ENCODE measurements around the gene JPH2.

The JPH2 gene

DNA sequence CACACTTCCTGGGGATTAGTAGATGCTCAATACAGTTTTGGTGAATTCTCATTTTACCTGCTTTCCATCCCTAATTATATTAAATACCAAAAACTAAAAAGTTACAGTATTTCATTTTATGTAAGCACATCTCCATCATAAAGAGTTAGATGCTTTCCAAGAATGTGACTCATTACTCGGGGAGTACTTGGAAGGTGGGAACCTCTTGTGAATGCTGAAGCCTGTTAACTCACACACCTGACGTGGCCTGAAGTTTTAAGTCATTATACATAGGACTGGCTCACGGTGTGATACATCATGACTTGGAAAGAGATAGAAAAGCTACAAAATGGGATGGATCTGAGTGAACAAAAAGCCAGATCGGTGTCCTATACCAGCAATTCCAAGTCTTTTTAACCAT is 25.8 kb upstream of the JPH2 start:
- no peak for TF ChIP-seq CTCF (IDR thresholded peaks at IDR 0.05; ENCODE audit: borderline replicate concordance, control extremely low read depth, extremely low read depth, insufficient read depth, missing control alignments)
- no peak for DNase-seq (ENCODE audit: low spot score)
- in situ Hi-C loops (cut with MboI; ENCODE audit: low sequenced_read_pairs, unreplicated experiment) = loop anchor here (10.0 kb wide), 1 partner anchor 402 kb away; no protein-coding TSS in a partner anchor

GRCh38 chr20:44211177-44212039 is 24.4 kb upstream of the JPH2 start:
- TF ChIP-seq CTCF (IDR thresholded peaks at IDR 0.05; ENCODE audit: borderline replicate concordance, control extremely low read depth, extremely low read depth, insufficient read depth, missing control alignments) = no peak
- DNase-seq (ENCODE audit: low spot score) = no peak
- in situ Hi-C loops (cut with MboI; ENCODE audit: low sequenced_read_pairs, unreplicated experiment) = loop anchor here (10.0 kb wide), 1 partner anchor 403 kb away; no protein-coding TSS in a partner anchor

- TF ChIP-seq CTCF (IDR thresholded peaks at IDR 0.05; ENCODE audit: borderline replicate concordance, control extremely low read depth, extremely low read depth, insufficient read depth, missing control alignments) = no peak
- in situ Hi-C loops (cut with MboI; ENCODE audit: low sequenced_read_pairs, unreplicated experiment) = loop anchor here (10.0 kb wide), 1 partner anchor 404 kb away; no protein-coding TSS in a partner anchor
- peak; percentile 99 for DNase-seq (ENCODE audit: low spot score)
Observed at GRCh38 chr20:44210406-44211176, 23.6 kb upstream of the JPH2 start, which contains the start of gene OSER1. OSER1 (minus strand) TSS chr20:44210771; CDS start chr20:44206957, 3,814 bp downstream.

GRCh38 chr20:44209686-44210405 is 22.9 kb upstream of the JPH2 start:
- no peak for TF ChIP-seq CTCF (IDR thresholded peaks at IDR 0.05; ENCODE audit: borderline replicate concordance, control extremely low read depth, extremely low read depth, insufficient read depth, missing control alignments)
- in situ Hi-C loops (cut with MboI; ENCODE audit: low sequenced_read_pairs, unreplicated experiment) = loop anchor here (10.0 kb wide), 1 partner anchor 405 kb away; no protein-coding TSS in a partner anchor
- no peak for DNase-seq (ENCODE audit: low spot score)

GRCh38 chr20:44208770-44209169 is 21.8 kb upstream of the JPH2 start:
- no peak for DNase-seq (ENCODE audit: low spot score)
- in situ Hi-C loops (cut with MboI; ENCODE audit: low sequenced_read_pairs, unreplicated experiment) = no loop called here
- TF ChIP-seq CTCF (IDR thresholded peaks at IDR 0.05; ENCODE audit: borderline replicate concordance, control extremely low read depth, extremely low read depth, insufficient read depth, missing control alignments) = no peak

GRCh38 chr20:44208165-44208564 is 21.2 kb upstream of the JPH2 start:
- TF ChIP-seq CTCF (IDR thresholded peaks at IDR 0.05; ENCODE audit: borderline replicate concordance, control extremely low read depth, extremely low read depth, insufficient read depth, missing control alignments) = no peak
- in situ Hi-C loops (cut with MboI; ENCODE audit: low sequenced_read_pairs, unreplicated experiment) = no loop called here
- DNase-seq (ENCODE audit: low spot score) = no peak
